Kidney (tissue), 14 donors: ENCODE data around the gene STAMBPL1. TPM values are rescaled to one million over a fixed set of nuclear protein-coding genes. Genes with fewer than 3 reads are reported as not detected.
A peak's percentile ranks its signal among the peaks of the same experiment; 100 is the strongest.

Experiments used
- DNase-seq, 5 donors: peaks; one replicate each; pipeline ENCODE4 v3.0.0-alpha.2; 2013 to 2020
- FAIRE-seq: peaks from 2 replicates; lab custom pipeline; 2012; peaks lifted over from hg19 to GRCh38; lab: Jason Lieb, UNC
- H3K27ac ChIP-seq, 2 donors: one replicate each; pipeline ENCODE4 v1.7.0; 2013; ENCODE audit warnings: low read depth in 2 of 2, low read length in 2 of 2, inconsistent platforms in 1 of 2
- H3K27me3 ChIP-seq: one replicate; pipeline ENCODE4 v1.7.1; 2013; ENCODE audit warnings: low read length, inconsistent platforms; ENCODE audit not compliant: control insufficient read depth, insufficient read depth
- H3K36me3 ChIP-seq, 3 donors: one replicate each; pipeline versions ENCODE4 v1.7.0 to v1.7.1; 2013; ENCODE audit warnings: low read length in 3 of 3, control low read depth in 1 of 3, inconsistent platforms in 1 of 3; ENCODE audit not compliant: insufficient read depth in 3 of 3, control insufficient read depth in 2 of 3
- H3K4me1 ChIP-seq, 3 donors: one replicate each; pipeline versions ENCODE4 v1.7.0 to v1.7.1; 2013; ENCODE audit warnings: low read length in 3 of 3, inconsistent platforms in 1 of 3, low read depth in 1 of 3; ENCODE audit not compliant: control insufficient read depth in 2 of 3, insufficient read depth in 2 of 3
- H3K4me3 ChIP-seq, 3 donors: one replicate each; pipeline versions ENCODE4 v1.7.0 to v1.8.1; 2013; ENCODE audit warnings: low read length in 3 of 3, control low read depth in 1 of 3, inconsistent platforms in 1 of 3
- H3K9ac ChIP-seq, 3 donors: one replicate each; pipeline versions ENCODE4 v1.7.0 to v1.7.1; 2013; ENCODE audit warnings: low read length in 3 of 3, control low read depth in 1 of 3, inconsistent platforms in 1 of 3
- H3K9me3 ChIP-seq, 3 donors: one replicate each; pipeline versions ENCODE4 v1.7.0 to v1.7.1; 2013; ENCODE audit warnings: low read length in 3 of 3, control low read depth in 1 of 3, inconsistent platforms in 1 of 3; ENCODE audit not compliant: control insufficient read depth in 2 of 3, insufficient read depth in 1 of 3
- intact Hi-C: fragments of 100-400 bp; cut with DNase I; formaldehyde crosslinking; loops from one replicate; pipeline ENCODE4 v1.11.1; 2022
- polyA plus RNA-seq: library from polyadenylated mRNA; stranded (reverse); fragments of 350-450 nt; fragmentation: Illumina TruSeq; extraction: RNeasy Lipid Tissue Mini Kit (QIAGEN cat#74804); gene quantifications from one replicate; pipeline ENCODE4 v1.2.3, GENCODE V29; 2014; ENCODE audit warnings: low read depth, low replicate concordance; ENCODE audit not compliant: insufficient read depth
- total RNA-seq: library from RNA; stranded (reverse); fragmentation: NEBNext Ultra II Directional; extraction: Animal tissue kit (Norgen Biotek cat#: 25700); gene quantifications from one replicate; pipeline ENCODE4 v1.2.1, GENCODE V29; 2021
- TF ChIP-seq, protein P1 (sequence below): IDR thresholded peaks from 3 replicates; pipeline ENCODE4 v1.5.1; 2012; ENCODE audit warnings: mild to moderate bottlenecking, moderate library complexity, borderline replicate concordance; ENCODE audit not compliant: insufficient read depth; ENCODE audit errors: extremely low read depth
- donor health status: control.
- donor health status: control.
- donor health status: control.
- donor health status: control.
- donor health status: control.
- donor health status: DM: yes; HTN: yes; CAD: no.
- donor health status: Normal renal cell carcinoma (clear cell type).

Gene STAMBPL1
- total and polyA plus RNA-seq, 2 donors from 2014 or later = 3.0 to 6.9 TPM

DNA sequence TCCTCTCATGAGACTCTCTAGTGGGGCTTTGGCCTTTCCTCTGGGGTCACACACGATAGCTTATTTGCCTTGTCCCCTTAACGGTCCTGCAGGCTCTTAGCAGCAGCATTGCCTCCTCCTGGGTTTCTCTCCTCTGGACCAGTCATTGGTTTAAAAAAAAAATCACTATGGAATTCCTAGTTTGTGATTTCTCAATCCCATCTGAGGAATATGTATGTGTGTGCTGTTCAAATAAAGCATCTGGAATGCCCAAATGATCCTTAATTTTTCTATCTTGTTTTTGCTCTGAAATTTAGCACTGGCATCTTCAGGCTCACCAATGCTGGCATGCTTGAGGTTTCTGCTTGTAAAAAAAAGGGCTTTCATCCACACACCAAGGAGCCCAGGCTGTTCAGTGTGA, 42.0 kb downstream of the STAMBPL1 start:
- no peaks in the 10 kb centered on the region for H3K36me3 ChIP-seq
- TF ChIP-seq, protein P1, sequence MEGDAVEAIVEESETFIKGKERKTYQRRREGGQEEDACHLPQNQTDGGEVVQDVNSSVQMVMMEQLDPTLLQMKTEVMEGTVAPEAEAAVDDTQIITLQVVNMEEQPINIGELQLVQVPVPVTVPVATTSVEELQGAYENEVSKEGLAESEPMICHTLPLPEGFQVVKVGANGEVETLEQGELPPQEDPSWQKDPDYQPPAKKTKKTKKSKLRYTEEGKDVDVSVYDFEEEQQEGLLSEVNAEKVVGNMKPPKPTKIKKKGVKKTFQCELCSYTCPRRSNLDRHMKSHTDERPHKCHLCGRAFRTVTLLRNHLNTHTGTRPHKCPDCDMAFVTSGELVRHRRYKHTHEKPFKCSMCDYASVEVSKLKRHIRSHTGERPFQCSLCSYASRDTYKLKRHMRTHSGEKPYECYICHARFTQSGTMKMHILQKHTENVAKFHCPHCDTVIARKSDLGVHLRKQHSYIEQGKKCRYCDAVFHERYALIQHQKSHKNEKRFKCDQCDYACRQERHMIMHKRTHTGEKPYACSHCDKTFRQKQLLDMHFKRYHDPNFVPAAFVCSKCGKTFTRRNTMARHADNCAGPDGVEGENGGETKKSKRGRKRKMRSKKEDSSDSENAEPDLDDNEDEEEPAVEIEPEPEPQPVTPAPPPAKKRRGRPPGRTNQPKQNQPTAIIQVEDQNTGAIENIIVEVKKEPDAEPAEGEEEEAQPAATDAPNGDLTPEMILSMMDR = no peak
- no peak for FAIRE-seq
- intact Hi-C loops = no loop called here
- no peak overlapping the region for H3K27ac ChIP-seq
- H3K9ac ChIP-seq = no peak overlapping the region
- no peak overlapping the region for H3K4me3 ChIP-seq
- H3K27me3 ChIP-seq = no peaks in the 10 kb centered on the region
- H3K9me3 ChIP-seq = no peaks in the 10 kb centered on the region
- no peak for DNase-seq
- no peaks in the 10 kb centered on the region for H3K4me1 ChIP-seq

DNA sequence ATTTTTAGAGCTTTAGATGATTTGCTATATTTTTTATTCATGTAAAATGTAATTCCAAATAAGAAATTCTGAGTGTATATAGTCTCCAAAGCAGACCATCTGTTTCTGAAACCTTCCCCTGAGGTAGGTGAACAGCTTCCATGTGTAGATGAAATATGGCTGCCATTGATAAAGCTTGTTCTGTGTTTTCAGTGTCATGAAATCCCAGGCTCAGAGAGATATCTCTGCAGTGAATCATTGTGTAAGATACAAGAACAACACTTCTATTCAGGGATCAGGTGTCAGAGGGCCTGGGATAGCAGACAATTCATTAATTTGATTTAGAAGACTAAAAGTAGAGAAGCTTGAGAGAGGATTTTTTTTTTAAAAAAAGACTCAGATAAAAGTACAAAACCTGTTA, 43.5 kb downstream of the STAMBPL1 start:
- DNase-seq (peak in 2 of 5 donors; percentile 50 to 62), FAIRE-seq (no peak)
- TF ChIP-seq, protein P1 = no peak
- intact Hi-C loops = no loop called here
- Histone ChIP-seq H3K27ac (no peak overlapping the region), H3K4me1 (no peaks in the 10 kb centered on the region), H3K36me3 (no peaks in the 10 kb centered on the region), H3K9ac (no peak overlapping the region), H3K27me3 (no peaks in the 10 kb centered on the region), H3K4me3 (no peak overlapping the region), H3K9me3 (no peaks in the 10 kb centered on the region)

DNA sequence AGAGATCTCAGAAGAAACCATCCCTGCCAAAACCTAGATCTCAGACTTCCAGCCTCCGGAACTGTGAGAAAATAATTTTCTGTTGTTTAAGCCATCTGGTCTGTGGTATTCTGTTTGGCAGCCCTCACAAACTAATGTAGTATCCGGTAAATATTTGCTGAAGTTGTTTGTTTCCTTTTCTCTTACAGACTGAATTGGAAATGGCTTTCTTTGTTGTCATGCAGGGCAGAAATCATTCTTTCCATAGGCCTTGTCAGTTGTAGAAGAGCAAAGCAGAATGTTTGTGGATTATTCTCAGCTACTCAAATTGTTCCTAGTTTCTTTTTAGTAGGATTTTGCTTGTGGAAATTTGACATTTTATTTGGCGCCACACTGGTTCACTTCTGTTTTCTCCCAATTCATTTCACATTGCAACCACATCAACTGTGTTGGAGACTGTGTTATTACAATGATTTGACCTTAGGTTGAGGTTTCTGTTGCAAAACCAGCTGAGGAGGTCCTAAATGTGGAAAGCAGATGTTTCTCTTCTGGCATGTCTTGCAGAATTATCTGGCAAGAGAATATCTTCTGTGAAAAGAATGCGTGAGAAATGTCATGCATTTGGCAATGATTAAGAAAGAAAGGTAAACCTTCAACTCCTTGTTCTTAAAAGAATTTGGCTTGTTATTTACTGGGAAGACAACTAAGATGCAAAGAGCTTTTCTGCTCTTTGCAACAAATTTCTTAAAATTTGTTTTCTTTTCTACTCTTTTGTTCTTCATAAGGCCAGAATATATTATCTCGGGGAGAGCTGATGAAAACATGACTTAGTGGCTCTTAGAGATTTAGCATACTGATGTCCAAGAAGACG, 46.7 kb downstream of the STAMBPL1 start:
- Histone ChIP-seq H3K36me3 (no peaks in the 10 kb centered on the region), H3K27ac (no peak overlapping the region), H3K9me3 (no peaks in the 10 kb centered on the region), H3K4me3 (no peak overlapping the region), H3K9ac (no peak overlapping the region), H3K4me1 (no peaks in the 10 kb centered on the region), H3K27me3 (no peaks in the 10 kb centered on the region)
- no peak for FAIRE-seq
- intact Hi-C loops = no loop called here
- DNase-seq = peak in 2 of 5 donors; percentile 48 to 61
- TF ChIP-seq, protein P1 = no peak
